Measurements from ENCODE around the gene XYLT2. TPM values are rescaled to one million over a fixed set of nuclear protein-coding genes. Genes with fewer than 3 reads are reported as not detected.
A peak's percentile ranks its signal among the peaks of the same experiment; 100 is the strongest.

The XYLT2 gene
- polyA plus RNA-seq, 3 donors: 4.4 to 10.2 (median 4.4) TPM

GRCh38 chr17:50381920-50382319 is 36.0 kb downstream of the XYLT2 start:
- no peak overlapping the region for H2AFZ ChIP-seq (ENCODE audit: insufficient read depth, low read depth, low read length, poor library complexity, severe bottlenecking)
- no peaks in the 10 kb centered on the region for H3K9me3 Mint-ChIP-seq
- intact Hi-C loops (cut with micrococcal nuclease): no loop called here
- no peak overlapping the region for H3K9ac ChIP-seq (ENCODE audit: insufficient read depth, low read length, poor library complexity, severe bottlenecking)
- no peaks in the 10 kb centered on the region for H3K79me2 ChIP-seq (ENCODE audit: insufficient read depth, low read length)
- no peak overlapping the region for H3K4me2 ChIP-seq (replicated peaks; ENCODE audit: extremely low read depth, low read length, poor library complexity, severe bottlenecking)
- H3K4me3 ChIP-seq (replicated peaks in 1 of 3; ENCODE audit: low read depth in 2 of 3, low read length in 3 of 3): no peak overlapping the region
- H3K4me1 Mint-ChIP-seq: peaks cover 12% of the 10 kb centered on the region
- peaks cover 8 to 9% of the 10 kb centered on the region in 2 donors for H3K4me1 ChIP-seq (ENCODE audit: control insufficient read depth in 1 of 2, insufficient read depth in 2 of 2, low read length in 2 of 2)
- H3K4me3 Mint-ChIP-seq: no peak overlapping the region
- no peak overlapping the region for H3K27ac ChIP-seq (ENCODE audit: low read depth in 1 of 2, low read length in 2 of 2)
- H3K27ac Mint-ChIP-seq: no peak overlapping the region
- H3K36me3 Mint-ChIP-seq: peaks cover 70 to 84% of the 10 kb centered on the region in 2 donors
- H3K36me3 ChIP-seq (replicated peaks in 1 of 2; ENCODE audit: control insufficient read depth in 1 of 2, insufficient read depth in 2 of 2, low read length in 2 of 2): peaks cover 61 to 87% of the 10 kb centered on the region in 2 donors
- no peak for DNase-seq
- TF ChIP-seq, protein P1, sequence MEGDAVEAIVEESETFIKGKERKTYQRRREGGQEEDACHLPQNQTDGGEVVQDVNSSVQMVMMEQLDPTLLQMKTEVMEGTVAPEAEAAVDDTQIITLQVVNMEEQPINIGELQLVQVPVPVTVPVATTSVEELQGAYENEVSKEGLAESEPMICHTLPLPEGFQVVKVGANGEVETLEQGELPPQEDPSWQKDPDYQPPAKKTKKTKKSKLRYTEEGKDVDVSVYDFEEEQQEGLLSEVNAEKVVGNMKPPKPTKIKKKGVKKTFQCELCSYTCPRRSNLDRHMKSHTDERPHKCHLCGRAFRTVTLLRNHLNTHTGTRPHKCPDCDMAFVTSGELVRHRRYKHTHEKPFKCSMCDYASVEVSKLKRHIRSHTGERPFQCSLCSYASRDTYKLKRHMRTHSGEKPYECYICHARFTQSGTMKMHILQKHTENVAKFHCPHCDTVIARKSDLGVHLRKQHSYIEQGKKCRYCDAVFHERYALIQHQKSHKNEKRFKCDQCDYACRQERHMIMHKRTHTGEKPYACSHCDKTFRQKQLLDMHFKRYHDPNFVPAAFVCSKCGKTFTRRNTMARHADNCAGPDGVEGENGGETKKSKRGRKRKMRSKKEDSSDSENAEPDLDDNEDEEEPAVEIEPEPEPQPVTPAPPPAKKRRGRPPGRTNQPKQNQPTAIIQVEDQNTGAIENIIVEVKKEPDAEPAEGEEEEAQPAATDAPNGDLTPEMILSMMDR (IDR thresholded peaks at IDR 0.05): no peak
- H4K20me1 ChIP-seq (ENCODE audit: insufficient read depth, low read length): peaks cover 11% of the 10 kb centered on the region
- H3K9me3 ChIP-seq (replicated peaks in 1 of 2; ENCODE audit: control insufficient read depth in 1 of 2, insufficient read depth in 1 of 2, low read length in 2 of 2): no peaks in the 10 kb centered on the region
- 75% methylated on average over 3 of the region's 3 CpGs for WGBS (ENCODE audit: insufficient coverage)
- no peaks in the 10 kb centered on the region for H3K27me3 ChIP-seq (ENCODE audit: control insufficient read depth in 2 of 2, insufficient read depth in 2 of 2, low read length in 2 of 2)
- peaks cover 0 to 3% (median 0%) of the 10 kb centered on the region in 3 donors for H3K27me3 Mint-ChIP-seq (ENCODE audit: low read depth in 3 of 3)

DNA sequence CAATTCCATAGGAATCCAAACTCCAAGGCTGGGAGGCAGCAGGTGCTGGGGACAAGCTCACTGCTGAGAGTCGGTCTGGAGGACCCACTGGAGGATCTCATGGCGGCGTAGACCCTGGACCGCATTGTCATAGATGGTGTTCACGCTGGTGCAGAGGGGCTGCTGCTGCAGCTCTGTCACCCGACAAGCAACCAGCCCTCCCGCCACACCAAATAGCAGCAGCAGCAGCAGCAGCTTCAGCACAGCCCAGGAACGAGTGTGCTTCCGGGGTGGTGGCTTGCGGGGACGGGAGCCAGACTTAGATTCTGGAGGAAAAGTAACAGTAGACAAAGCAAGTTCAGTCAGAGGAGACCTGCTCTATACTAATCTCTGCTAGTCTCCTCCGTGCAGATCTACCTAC is 37.0 kb downstream of the XYLT2 start:
- no peak for DNase-seq
- 98% methylated on average over 11 of the region's 12 CpGs for WGBS (ENCODE audit: insufficient coverage)
- H3K4me3 Mint-ChIP-seq: no peak overlapping the region
- H3K27me3 Mint-ChIP-seq (ENCODE audit: low read depth in 3 of 3): peaks cover 0 to 2% (median 0%) of the 10 kb centered on the region in 3 donors
- H3K4me2 ChIP-seq (replicated peaks; ENCODE audit: extremely low read depth, low read length, poor library complexity, severe bottlenecking): no peak overlapping the region
- TF ChIP-seq, protein P1 (IDR thresholded peaks at IDR 0.05): no peak
- H3K36me3 Mint-ChIP-seq: peaks cover 78 to 94% of the 10 kb centered on the region in 2 donors
- no peak overlapping the region for H2AFZ ChIP-seq (ENCODE audit: insufficient read depth, low read depth, low read length, poor library complexity, severe bottlenecking)
- H3K9ac ChIP-seq (ENCODE audit: insufficient read depth, low read length, poor library complexity, severe bottlenecking): no peak overlapping the region
- peaks cover 2% of the 10 kb centered on the region for H3K79me2 ChIP-seq (ENCODE audit: insufficient read depth, low read length)
- H3K27me3 ChIP-seq (ENCODE audit: control insufficient read depth in 2 of 2, insufficient read depth in 2 of 2, low read length in 2 of 2): no peaks in the 10 kb centered on the region
- H3K4me1 ChIP-seq (ENCODE audit: control insufficient read depth in 1 of 2, insufficient read depth in 2 of 2, low read length in 2 of 2): peaks cover 8 to 9% of the 10 kb centered on the region in 2 donors
- intact Hi-C loops (cut with micrococcal nuclease): no loop called here
- peak overlapping the region in 1 of 7 donors; percentile 63 for H3K27ac Mint-ChIP-seq
- no peaks in the 10 kb centered on the region for H3K9me3 ChIP-seq (replicated peaks in 1 of 2; ENCODE audit: control insufficient read depth in 1 of 2, insufficient read depth in 1 of 2, low read length in 2 of 2)
- peaks cover 71 to 97% of the 10 kb centered on the region in 2 donors for H3K36me3 ChIP-seq (replicated peaks in 1 of 2; ENCODE audit: control insufficient read depth in 1 of 2, insufficient read depth in 2 of 2, low read length in 2 of 2)
- H3K9me3 Mint-ChIP-seq: no peaks in the 10 kb centered on the region
- no peak overlapping the region for H3K4me3 ChIP-seq (replicated peaks in 1 of 3; ENCODE audit: low read depth in 2 of 3, low read length in 3 of 3)
- peaks cover 12% of the 10 kb centered on the region for H3K4me1 Mint-ChIP-seq
- peaks cover 15% of the 10 kb centered on the region for H4K20me1 ChIP-seq (ENCODE audit: insufficient read depth, low read length)
- no peak overlapping the region for H3K27ac ChIP-seq (ENCODE audit: low read depth in 1 of 2, low read length in 2 of 2)
